CD4-positive, alpha-beta T cell treated with Interleukin-10 for 1 hour (primary cell): ENCODE measurements around the gene NEUROG3.
"Not testable (repeated sequence)": the region's sequence is repeated elsewhere in the genome, so short reads cannot be mapped to it uniquely, and the experiment has no call there.

ENCODE experiments used
- DNase-seq: peaks from one replicate; pipeline ENCODE4 v3.0.0-alpha.2; 2020

NEUROG3 gene

DNA sequence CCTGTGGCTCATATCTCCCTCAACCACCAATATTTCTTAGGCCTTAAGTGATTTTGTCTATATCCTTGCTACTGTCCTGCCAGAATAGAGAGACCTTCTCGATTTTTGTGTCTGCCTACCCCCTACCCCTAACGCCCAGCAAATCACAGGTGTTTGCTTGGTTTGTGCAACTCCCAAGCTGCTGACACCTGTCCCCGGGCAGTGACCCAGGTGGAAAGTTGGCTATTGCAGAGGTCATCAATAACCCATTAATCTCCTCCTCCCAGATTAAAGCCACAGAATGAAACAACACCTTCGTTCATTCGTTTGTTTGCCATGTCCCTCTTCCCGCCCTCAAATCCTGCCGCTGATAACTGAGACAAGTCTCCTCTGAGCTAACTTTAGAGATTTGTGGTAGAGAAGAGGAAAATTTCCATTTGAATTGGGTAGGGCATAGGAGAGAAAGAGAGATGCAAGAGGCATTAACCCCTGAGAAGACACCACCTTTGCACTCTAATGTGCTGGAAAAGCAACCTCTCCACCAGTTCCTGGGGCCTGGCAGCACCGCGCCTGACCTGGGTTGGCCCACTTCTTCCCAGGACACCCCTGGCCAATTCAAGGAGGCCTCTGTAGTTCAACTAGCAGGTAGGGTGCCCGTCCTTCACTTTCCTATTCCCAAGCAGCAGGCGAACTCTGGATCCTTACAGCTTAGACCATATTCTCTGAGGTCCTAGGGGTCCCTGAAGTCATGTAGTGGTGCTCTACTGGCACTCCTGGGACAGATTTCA lies 3.0 kb downstream of the NEUROG3 start:
- no peak for DNase-seq

DNA sequence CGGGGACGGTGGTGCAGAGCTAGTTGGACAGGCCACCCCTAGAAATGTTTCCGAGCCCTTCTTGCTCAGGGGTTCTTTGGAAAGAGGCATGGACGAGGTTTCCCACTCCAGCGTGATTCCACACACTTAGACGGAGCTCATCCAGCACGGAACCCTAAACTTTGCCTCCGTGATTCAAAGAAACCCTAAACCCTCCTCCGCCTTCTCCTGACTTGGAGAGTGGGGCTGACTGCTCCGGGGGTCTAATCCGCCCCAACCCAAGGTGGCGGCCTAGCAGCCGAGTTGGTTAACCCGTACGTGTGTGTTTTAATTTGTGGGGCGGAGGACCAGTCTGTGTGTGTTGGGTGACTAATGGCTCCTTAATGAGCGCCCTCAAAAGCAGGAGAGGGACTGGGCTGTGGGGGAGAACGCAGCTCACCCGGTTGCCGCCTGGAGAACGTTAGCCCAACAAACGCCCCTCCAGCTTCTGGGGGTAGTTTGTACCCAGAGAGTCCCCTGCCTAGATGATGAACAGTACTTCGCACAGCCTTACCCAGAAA lies 3.8 kb downstream of the NEUROG3 start:
- DNase-seq: no peak

DNA sequence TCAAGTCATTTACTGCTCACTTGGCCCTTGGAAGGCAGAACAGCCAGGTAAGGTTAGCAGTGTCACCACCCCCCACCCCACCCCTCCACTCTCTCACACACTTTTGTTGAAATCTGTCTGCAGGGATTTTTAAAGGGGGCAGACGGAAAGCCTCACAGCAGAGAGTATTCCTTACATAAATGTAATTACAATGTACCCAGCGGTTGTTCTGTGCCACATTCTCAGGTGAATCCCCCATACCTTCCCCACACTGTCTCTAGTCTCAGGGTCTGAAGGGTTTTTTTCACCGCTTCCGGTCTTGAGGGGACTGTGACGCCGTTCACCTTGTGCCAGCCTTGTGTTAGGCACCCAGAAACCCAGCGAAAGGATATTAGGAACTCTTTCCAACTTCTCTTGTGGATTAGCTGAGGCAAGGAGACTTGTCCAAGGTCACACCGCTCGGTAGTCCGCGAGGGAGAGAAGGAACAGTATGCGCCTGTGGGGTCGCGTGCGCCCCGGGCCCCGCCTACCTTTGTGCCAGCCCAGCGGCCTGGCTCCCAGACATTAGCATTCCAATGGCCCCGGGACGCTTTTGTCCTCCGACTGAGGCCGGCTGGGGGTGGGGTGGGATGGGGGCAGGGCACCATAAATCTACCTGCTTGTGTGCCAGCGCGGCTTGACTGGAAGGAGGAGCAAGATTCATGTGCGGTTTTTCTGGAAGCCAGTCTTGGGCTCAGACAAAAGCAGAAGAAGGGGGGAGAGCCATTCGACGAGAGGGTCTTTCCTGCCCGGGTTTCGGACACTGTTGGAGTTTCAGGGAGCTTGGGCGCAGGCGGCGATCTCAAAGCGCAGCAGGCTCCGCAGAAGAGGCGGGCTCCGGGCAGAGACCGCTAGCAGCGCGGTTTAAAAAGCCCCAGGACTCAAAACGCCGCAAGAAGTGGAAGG lies 4.5 kb downstream of the NEUROG3 start:
- no peak for DNase-seq

DNA sequence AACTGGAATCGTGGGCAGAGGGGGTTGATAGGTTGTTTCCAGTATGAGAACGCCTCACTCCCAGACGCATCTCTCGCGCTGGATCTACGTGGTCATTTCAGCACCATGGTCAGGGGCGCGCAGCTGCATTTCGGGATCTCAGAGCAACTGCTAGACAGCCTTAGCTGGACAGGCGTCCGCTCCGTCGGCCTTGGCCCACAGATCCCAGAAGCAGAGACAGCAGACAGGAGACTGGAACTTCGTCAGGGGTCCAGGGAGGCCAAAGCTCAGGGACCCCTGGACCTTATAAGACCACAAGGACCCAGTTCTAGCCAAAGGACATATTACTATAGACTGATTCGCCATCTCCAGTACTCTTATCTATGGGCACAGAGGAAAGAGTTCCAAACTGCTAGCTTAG lies 5.3 kb downstream of the NEUROG3 start:
- DNase-seq: peak; percentile 12

DNA sequence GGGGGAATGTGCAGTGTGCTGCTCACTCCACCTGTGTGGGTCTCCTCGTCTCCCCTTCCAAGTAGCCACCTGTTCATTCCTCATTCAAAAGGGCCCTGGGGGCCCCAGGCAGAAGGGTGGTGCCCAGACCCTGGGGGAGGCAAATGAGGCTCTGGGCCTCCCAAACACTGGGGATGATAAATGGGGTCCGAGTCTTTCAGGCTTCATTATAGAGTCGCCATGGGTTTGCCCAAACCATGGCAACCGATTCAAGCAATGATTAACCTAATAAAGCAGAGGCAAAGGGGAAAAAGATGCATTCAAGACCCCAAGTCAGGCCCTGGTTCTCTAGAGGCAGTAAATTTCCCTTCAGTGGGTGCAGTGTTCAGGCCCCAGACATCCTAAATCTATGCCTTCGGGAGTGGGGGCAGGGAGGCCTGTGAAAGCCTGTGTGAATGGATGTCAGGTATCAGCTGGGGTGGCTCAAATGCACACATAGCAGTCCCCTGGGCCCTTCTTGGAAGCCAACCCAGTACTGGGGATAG lies 10.4 kb downstream of the NEUROG3 start:
- DNase-seq: no peak

DNA sequence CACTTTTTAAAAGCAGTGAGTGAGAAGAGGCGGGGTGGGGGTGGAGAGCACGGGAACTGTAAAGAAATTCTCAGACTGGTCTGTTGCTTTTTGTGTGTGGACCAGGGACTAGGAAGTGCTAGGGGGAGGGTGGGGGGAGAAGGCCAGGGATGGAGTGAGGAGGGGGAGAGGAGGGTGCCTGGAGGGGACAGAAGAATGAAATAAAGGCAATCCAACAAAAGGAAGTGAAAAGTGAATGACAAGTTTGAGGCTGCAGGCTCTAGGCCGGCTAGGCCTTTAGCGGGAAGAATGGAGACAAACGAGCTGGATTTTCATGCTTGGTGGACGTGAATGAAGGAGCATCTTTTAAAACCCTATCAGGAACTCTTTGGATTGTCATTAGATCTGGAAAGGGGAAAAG lies 13.7 kb downstream of the NEUROG3 start:
- no peak for DNase-seq

DNA sequence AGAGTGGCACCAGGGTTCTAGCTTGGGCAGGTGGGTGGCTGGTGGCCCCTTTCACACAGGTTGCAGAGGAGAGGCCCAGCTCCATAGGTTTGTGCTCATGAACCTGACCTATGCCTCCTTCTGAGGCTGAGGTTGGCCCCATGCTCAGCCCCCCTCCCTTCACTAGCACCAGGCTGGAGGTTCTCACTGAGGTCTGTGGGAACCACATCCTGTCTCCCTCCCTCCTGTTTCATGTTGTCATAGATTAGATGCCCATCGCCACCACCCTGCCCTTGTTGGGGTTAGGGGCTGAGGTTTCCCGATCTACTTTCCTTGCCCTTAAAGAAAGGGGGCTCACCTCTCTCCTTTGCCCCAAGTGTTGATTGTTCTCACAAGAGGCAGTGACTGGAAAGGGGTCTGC lies 14.7 kb downstream of the NEUROG3 start:
- DNase-seq: peak; percentile 40

DNA sequence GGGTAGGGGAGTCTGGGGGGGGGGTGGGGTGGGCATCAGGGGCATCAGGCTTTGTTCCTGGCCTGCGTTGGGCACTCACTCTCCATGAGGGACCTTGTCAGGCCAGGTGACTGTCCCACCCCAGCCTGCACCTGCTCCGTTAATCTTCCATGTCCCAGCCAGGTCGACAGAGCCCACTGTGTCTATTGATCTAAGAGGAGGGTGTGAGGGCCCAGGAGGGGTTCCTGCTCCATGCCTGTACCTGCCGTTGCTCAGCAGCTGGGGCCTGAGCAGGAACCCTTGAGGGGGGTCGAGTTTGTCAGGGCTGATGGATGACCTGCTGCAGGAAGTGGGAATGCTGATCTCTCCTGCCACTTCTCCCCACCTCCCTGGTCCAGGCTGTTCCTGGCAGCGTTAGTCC lies 18.6 kb downstream of the NEUROG3 start:
- no peak for DNase-seq

DNA sequence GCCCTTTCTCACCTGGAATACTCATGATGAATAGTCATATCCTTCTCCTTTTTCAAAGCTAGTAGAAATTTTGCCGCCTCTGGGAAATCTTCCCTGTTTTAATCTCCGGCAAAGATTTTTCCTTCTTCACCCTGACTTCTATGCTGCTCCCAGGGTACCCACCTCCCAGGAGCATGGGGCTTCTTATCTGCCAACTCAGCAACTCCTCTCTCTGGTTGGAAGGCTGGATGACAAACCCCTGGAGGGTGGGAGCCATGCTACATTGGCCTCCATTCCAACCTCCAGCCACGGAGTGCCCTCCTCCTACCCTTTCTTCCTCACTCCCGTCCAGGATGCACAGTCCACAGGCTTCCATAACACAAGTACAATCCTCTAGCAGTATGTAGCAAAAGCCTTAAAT lies 19.9 kb downstream of the NEUROG3 start:
- DNase-seq: no peak

DNA sequence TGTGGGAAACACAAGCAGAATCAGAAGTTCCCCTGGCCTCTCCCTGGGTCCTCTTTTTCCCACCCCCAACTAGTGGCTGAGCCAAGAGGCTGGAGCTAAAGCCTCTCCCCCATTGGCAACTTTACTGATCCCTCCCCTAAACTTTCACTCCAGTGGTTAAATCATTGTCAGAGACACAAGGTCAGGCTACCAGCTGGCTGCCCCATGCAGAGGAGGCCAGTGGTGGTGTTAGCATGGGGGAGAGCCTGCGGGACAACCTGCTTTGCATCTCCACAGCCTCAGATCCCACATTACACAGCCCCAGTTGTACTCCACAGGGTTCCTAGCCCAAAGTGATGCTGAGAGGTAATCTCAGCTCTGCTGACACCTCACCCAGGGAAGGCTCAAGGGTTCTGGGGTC lies 21.0 kb downstream of the NEUROG3 start:
- no peak for DNase-seq

DNA sequence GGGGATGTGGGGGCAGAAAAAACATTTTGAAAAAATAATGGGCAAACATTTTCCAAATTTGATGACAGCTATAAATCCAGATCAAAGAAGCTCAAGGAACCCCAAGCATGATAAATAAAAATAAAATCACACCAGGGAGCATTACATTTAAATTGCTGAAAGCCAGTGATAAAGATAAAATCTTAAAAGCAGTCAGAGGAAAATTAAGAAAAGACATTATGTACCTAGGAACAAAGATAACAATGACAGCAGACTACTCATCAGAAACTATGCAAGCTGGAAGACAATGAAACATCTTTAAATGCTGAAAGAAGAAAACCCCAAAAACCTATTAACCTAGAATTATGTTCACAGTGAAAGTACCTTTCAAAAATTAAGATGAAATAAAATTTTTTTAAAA lies 23.3 kb downstream of the NEUROG3 start:
- no peak for DNase-seq

DNA sequence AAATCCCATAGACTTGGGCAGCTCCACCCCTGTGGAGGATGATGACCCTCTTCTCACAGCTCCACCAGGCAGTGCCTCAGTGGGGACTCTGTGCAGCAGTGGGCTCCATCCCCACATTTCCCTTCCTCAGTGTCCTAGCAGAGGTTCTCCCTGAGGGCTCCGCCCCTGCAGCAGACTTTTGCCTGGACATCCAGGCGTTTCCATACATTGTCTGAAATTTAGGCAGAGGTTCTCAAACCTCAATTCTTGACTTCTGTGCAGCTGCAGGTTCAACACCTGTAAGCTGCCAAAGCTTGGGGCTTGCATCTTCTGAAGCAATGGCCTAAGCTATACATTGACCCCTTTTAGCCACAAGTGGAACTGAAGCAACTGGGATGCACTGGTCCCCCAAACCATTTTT lies 31.8 kb downstream of the NEUROG3 start:
- DNase-seq: no peak

DNA sequence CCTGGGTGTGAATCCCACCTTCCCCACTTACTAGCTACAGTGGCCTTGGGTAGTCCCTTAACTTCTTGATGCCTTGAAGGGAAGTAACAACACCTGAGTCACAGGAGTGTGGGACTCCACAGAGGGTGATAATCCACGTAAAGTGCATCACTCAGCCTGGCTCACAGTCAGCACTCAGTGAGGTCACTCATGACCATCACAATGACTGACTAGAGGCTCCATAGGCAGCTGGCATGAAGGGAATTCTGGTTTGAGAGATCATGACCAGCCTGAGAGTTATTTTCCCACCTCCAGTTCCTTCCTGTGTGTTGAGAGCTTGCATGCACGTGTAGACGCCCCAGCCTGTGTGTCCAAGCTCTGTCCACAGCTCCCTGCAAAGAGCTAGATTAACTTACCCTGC lies 34.8 kb downstream of the NEUROG3 start:
- DNase-seq: no peak

DNA sequence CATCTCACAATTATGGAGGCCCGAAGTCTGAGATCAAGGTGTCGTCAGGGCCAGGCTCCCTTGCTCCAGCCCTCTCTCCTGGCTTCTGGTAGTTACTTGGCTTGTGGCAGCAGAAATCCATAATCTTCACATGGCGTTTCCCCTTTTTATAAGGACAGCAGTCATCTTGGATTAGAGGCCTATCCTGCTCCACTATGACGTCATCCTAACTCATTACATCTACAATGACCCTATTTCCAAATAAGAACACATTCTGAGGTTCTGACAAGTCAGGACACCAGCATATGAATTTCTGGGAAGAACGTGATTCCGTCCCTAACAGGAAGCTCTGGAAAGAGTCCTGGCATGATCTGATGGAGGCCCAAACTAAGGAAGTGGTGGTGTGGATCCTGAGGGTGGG lies 35.8 kb downstream of the NEUROG3 start:
- no peak for DNase-seq

DNA sequence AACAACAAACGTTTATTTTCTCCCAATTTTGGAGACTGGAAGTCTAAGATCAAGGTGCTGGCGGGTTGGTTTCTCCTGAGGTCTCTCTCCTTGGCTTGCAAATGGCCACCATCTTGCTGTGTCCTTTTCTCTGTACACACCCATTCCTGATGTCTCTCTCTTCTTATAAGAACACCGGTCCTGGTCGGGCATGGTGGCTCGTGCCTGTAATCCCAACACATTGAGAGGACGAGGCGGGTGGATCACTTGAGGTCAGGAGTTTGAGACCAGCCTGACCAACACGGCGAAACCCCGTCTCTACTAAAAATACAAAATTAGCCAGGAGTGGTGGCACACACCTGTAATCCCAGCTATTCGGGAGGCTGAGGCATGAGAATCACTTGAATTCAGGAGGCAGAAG lies 36.7 kb downstream of the NEUROG3 start:
- DNase-seq: not testable (repeated sequence)

DNA sequence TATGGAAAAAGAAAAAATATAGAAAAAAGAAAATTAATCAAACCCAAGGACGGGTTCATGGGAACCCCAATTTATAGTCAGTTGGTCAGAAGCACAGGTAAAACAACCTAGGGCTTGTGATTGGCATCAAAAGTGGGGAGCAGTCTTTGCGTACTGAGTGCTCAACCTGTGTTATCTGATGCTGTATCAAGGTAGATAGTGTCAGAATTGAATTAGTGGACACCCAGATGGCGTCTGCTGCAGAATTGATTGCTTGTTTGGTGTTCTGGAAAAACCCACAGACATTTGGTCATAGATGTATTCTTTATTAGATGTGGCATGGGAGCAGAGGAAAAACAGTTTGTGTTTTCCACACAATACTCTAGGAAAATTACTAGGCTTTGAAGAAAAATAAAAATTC lies 39.6 kb downstream of the NEUROG3 start:
- no peak for DNase-seq

DNA sequence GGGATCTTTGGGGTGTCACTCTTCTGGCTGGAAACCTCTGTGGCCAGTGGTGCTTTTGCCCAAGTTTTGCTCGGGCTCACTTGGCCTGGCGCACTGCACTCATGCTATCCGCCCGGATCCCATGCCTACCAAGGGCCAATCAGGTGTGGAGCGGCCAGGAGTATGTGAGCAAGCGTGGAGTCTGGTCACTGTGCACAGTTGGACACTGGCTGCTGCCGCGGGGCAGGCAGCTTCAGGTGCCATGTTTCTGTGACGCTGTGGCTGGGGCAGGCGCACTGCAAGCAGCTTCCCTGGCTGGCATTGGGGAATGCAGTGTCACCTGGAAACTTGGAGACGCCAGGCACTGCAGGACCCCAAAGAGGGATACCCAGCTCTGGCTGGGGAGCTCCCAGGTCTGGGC lies 45.3 kb downstream of the NEUROG3 start:
- DNase-seq: no peak
